GM12892 (cell line): ENCODE results near the gene RGS7.

Source experiments
- POLR2A ChIP-seq: IDR thresholded peaks from 2 replicates; pipeline ENCODE4 v1.6.1; 2011; ENCODE audit warnings: low read depth, low read length, control low read depth
- POLR2AphosphoS5 ChIP-seq: IDR thresholded peaks from 2 replicates; pipeline ENCODE4 v1.6.1; 2011; ENCODE audit warnings: low read depth, low read length, control low read depth

- TF ChIP-seq POLR2A (no peak), POLR2AphosphoS5 (no peak)
Observed at GRCh38 chr1:240800291-240800690, 556.7 kb downstream of the RGS7 start.
